Hepatocyte (in vitro differentiated cells): ENCODE results near the gene VRK2.

Experiments
- EZH2 ChIP-seq: fragments of 200-600 bp; sonication (generic); IDR thresholded peaks from 2 replicates; pipeline ENCODE4 v1.6.1; 2016; ENCODE audit warnings: antibody characterized with exemption, mild to moderate bottlenecking, borderline replicate concordance
- TF ChIP-seq, protein P1 (sequence below): fragments of 200-600 bp; sonication (generic); IDR thresholded peaks from 2 replicates; pipeline ENCODE4 v1.5.1; 2016; ENCODE audit warnings: antibody characterized with exemption, mild to moderate bottlenecking; ENCODE audit not compliant: poor library complexity

GRCh38 chr2:58122540-58122939, 75.9 kb downstream of the VRK2 start:
- TF ChIP-seq, protein P1, sequence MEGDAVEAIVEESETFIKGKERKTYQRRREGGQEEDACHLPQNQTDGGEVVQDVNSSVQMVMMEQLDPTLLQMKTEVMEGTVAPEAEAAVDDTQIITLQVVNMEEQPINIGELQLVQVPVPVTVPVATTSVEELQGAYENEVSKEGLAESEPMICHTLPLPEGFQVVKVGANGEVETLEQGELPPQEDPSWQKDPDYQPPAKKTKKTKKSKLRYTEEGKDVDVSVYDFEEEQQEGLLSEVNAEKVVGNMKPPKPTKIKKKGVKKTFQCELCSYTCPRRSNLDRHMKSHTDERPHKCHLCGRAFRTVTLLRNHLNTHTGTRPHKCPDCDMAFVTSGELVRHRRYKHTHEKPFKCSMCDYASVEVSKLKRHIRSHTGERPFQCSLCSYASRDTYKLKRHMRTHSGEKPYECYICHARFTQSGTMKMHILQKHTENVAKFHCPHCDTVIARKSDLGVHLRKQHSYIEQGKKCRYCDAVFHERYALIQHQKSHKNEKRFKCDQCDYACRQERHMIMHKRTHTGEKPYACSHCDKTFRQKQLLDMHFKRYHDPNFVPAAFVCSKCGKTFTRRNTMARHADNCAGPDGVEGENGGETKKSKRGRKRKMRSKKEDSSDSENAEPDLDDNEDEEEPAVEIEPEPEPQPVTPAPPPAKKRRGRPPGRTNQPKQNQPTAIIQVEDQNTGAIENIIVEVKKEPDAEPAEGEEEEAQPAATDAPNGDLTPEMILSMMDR, result no peak
- no peak for TF ChIP-seq EZH2
